ENCODE results near the gene BMP6. TPM values are rescaled to one million over a fixed set of nuclear protein-coding genes. Genes with fewer than 3 reads are reported as not detected.

Gene BMP6
- total and polyA plus RNA-seq, 2 of the 4 experiments (the other 2 are of a cell fraction), result 0.18 to 0.19 TPM

DNA sequence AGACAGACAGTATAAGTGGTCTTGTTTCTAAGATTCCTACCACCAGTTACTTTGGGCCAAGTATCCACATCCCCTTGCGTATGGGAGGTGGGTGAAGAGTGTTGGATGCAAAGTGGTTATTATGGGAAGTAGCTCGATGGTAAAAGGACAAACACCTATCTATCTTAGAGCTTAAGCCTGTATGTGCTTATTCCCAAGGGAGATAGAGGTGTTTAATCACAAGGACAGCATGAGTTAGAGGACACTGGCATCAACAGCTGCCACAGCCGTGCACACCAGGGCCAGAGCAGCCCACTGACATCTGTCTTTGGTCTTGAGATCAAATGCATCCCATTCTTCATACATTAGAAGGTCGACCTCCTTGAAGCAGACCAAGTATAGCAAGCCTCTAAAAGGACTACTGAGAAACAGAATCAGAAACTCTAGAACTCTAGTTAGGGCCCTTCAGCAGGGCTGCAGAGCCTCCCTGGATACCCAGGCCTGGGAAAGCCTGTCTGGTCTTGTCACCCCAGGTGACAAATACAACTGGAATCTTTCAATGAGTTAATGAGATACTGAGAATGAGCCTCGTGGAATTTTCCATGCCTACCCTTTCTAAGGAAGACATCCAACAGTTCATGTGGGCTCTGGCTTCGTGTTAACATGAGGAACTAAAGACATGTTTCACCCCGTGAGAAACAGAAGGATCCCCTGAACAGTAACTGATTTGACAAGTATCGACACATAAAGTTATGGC, 156.0 kb downstream of the BMP6 start:
- no peak overlapping the region for H3K23ac ChIP-seq (ENCODE audit: low read depth, low read length)
- H3K9me1 ChIP-seq (ENCODE audit: insufficient read depth, low read length), result peaks cover 7% of the 10 kb centered on the region; the same call in 1 of the 2 replicates
- ChIA-PET CTCF (no interaction called here), POLR2A (ENCODE audit: unreplicated experiment) (no interaction called here)
- intact Hi-C loops (cut with micrococcal nuclease), result no loop called here
- no peaks in the 10 kb centered on the region for H3K27me3 ChIP-seq (ENCODE audit: control insufficient read depth, insufficient read depth, low read length)
- no peak overlapping the region for H2AFZ ChIP-seq (replicated peaks; ENCODE audit: low read length, poor library complexity)
- H3K79me1 ChIP-seq (ENCODE audit: low read depth in 1 of 2, low read length in 2 of 2), result no peaks in the 10 kb centered on the region; a peak in 2 of 4 replicates
- DNase-seq, result no peak
- BruUV-seq (replicated peaks), result no TSS peak
- no peak overlapping the region for H2BK5ac ChIP-seq (ENCODE audit: low read depth, low read length, poor library complexity, severe bottlenecking)
- H3K4me1 ChIP-seq (ENCODE audit: control insufficient read depth, insufficient read depth, low read length), result no peaks in the 10 kb centered on the region
- H4K91ac ChIP-seq (ENCODE audit: insufficient read depth, low read depth, low read length), result no peak overlapping the region
- peaks cover 59% of the 10 kb centered on the region for H3K36me3 ChIP-seq (ENCODE audit: control insufficient read depth, insufficient read depth, low read length)
- H3K4me2 ChIP-seq (ENCODE audit: low read depth, low read length), result no peak overlapping the region
- no peak overlapping the region for H2BK15ac ChIP-seq (ENCODE audit: low read depth, low read length)
- no peak overlapping the region for H2BK20ac ChIP-seq (ENCODE audit: low read depth, low read length)
- H3K27ac ChIP-seq (ENCODE audit: insufficient read depth, low read length), result no peak overlapping the region
- H3K4me3 ChIP-seq (ENCODE audit: insufficient read depth, low read depth, low read length), result no peak overlapping the region
- no peak overlapping the region for H4K8ac ChIP-seq (ENCODE audit: low read depth in 2 of 2, low read length in 2 of 2)
- H3K14ac ChIP-seq (replicated peaks; ENCODE audit: low read depth, low read length), result no peak overlapping the region
- H3K56ac ChIP-seq (ENCODE audit: extremely low read depth, insufficient read depth, low read length), result no peak overlapping the region
- H3K9ac ChIP-seq (ENCODE audit: low read depth, low read length), result no peak overlapping the region
- dilution Hi-C loops (cut with HindIII; ENCODE audit: low sequenced_read_pairs, unreplicated experiment), result no loop called here
- ATAC-seq (ENCODE audit: low read depth), result no peak
- no peak overlapping the region for H2AK9ac ChIP-seq (replicated peaks; ENCODE audit: low read depth, low read length, poor library complexity)
- H4K5ac ChIP-seq (ENCODE audit: low read depth, low read length), result no peak overlapping the region
- no peak overlapping the region for H2AK5ac ChIP-seq (ENCODE audit: low read depth, low read length)
- no peak overlapping the region for H2BK120ac ChIP-seq (ENCODE audit: low read depth, low read length)
- 92% methylated on average over 2 of the region's 8 CpGs; no CpG with 5 or more reads in 1 of the 2 experiments for WGBS, 2 experiments (ENCODE audit: extremely low coverage in 2 of 2, insufficient read length in 1 of 2)
- H4K20me1 ChIP-seq (ENCODE audit: insufficient read depth, low read length), result no peaks in the 10 kb centered on the region
- no peaks in the 10 kb centered on the region for H3K9me3 ChIP-seq (ENCODE audit: control insufficient read depth, insufficient read depth, low read length)
- in situ Hi-C loops (cut with MboI; ENCODE audit: low sequenced_read_pairs), result no loop called here
- no peak overlapping the region for H3K4ac ChIP-seq (ENCODE audit: low read depth, low read length)
- no peak overlapping the region for H3K18ac ChIP-seq (ENCODE audit: low read depth, low read length)
- TF ChIP-seq POLR2A (IDR thresholded peaks at IDR 0.05; ENCODE audit: low read depth, low read length) (no peak), CEBPB (IDR thresholded peaks at IDR 0.05; ENCODE audit: low read depth, low read length) (no peak), MXI1 (IDR thresholded peaks at IDR 0.05; ENCODE audit: borderline replicate concordance, low read depth, low read length) (no peak), FOS (IDR thresholded peaks at IDR 0.05; ENCODE audit: low read depth, low read length) (no peak), BHLHE40 (IDR thresholded peaks at IDR 0.05; ENCODE audit: low read depth, low read length) (no peak), CHD1 (IDR thresholded peaks at IDR 0.05; ENCODE audit: low read depth, low read length) (no peak), RCOR1 (IDR thresholded peaks at IDR 0.05; ENCODE audit: insufficient replicate concordance, low read length) (no peak), MAFK (IDR thresholded peaks at IDR 0.05; ENCODE audit: low read depth, low read length) (no peak), RAD21 (IDR thresholded peaks at IDR 0.05; ENCODE audit: low read length) (no peak), MAZ (IDR thresholded peaks at IDR 0.05; ENCODE audit: borderline replicate concordance, low read depth, low read length) (no peak), SMC3 (IDR thresholded peaks at IDR 0.05; ENCODE audit: low read depth, low read length) (no peak), NFE2L2 (IDR thresholded peaks at IDR 0.05; ENCODE audit: low read depth, low read length) (no peak)
- TF ChIP-seq, protein P1, sequence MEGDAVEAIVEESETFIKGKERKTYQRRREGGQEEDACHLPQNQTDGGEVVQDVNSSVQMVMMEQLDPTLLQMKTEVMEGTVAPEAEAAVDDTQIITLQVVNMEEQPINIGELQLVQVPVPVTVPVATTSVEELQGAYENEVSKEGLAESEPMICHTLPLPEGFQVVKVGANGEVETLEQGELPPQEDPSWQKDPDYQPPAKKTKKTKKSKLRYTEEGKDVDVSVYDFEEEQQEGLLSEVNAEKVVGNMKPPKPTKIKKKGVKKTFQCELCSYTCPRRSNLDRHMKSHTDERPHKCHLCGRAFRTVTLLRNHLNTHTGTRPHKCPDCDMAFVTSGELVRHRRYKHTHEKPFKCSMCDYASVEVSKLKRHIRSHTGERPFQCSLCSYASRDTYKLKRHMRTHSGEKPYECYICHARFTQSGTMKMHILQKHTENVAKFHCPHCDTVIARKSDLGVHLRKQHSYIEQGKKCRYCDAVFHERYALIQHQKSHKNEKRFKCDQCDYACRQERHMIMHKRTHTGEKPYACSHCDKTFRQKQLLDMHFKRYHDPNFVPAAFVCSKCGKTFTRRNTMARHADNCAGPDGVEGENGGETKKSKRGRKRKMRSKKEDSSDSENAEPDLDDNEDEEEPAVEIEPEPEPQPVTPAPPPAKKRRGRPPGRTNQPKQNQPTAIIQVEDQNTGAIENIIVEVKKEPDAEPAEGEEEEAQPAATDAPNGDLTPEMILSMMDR (conservative IDR thresholded peaks at IDR 0.05; ENCODE audit: low read depth, low read length), result no peak
- TF ChIP-seq, protein P2, sequence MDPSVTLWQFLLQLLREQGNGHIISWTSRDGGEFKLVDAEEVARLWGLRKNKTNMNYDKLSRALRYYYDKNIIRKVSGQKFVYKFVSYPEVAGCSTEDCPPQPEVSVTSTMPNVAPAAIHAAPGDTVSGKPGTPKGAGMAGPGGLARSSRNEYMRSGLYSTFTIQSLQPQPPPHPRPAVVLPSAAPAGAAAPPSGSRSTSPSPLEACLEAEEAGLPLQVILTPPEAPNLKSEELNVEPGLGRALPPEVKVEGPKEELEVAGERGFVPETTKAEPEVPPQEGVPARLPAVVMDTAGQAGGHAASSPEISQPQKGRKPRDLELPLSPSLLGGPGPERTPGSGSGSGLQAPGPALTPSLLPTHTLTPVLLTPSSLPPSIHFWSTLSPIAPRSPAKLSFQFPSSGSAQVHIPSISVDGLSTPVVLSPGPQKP (IDR thresholded peaks at IDR 0.05; ENCODE audit: borderline replicate concordance, low read depth, low read length), result no peak
- TF ChIP-seq, protein P3, sequence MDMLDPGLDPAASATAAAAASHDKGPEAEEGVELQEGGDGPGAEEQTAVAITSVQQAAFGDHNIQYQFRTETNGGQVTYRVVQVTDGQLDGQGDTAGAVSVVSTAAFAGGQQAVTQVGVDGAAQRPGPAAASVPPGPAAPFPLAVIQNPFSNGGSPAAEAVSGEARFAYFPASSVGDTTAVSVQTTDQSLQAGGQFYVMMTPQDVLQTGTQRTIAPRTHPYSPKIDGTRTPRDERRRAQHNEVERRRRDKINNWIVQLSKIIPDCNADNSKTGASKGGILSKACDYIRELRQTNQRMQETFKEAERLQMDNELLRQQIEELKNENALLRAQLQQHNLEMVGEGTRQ (IDR thresholded peaks at IDR 0.05; ENCODE audit: low read depth, low read length), result no peak
